Measurements from ENCODE around the gene CBY2.
"Not testable (repeated sequence)": the region's sequence is repeated elsewhere in the genome, so short reads cannot be mapped to it uniquely, and the experiment has no call there.

Gene CBY2

DNA sequence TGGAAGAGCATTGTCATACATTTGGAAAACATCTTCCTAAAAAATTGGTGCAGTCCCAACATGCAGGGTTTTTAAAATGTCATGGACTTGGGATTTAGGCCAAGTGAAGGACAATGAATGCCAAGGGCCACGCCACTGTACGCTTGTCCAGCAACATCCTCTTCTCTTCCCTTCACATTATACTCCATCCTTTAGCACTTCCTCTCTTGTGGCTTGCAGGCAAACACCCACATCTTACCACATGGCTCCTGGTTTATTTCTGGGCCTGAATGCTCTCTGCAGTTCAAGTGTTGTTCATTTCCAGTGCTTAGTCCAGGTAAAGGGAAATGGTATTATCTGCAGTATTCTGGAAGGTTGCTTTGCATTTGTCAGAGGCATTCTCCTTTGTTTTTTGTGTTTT lies 45.0 kb downstream of the CBY2 start:
- no peak for ATAC-seq
- H3K36me3 Mint-ChIP-seq (ENCODE audit: low read depth): no peaks in the 10 kb centered on the region

DNA sequence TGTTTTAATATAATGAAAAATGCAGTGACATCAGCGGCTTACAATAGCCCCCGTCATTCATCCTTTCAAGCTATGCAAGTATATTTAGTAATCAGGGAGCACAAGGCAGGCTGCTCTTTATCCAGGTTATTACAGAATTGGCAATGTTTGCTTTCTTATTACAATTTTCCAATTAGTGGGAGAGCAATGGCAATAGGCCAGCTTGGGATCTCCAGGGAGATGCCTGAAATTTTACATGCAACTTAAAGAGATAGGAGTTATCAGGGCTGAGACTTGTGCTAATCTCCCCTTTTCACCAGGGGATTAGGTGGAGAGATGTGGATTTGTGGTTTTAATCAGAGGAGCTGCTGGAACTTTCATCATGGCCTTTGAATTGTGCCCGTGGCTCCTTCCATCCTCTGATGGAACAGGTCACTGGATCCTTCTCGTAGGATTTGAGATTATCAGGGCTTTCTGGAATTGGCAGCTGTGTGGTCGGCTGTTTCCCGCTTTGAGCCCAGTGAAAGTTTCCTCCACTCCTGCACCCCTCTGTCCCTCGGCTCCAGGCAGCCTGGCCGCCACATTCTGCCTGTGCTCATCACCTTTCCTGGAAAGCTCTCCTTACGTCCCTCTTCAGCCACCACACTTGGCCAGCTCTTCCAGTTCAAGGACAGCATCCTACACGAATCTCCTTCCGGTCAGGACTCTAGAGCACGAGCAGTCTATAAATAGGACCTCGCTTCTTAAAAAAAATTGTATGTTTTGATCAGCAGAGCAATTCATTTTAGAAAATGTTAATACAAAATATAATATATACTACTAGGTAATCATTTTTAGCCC lies 47.0 kb downstream of the CBY2 start:
- H3K27ac Mint-ChIP-seq: no peak overlapping the region
- no peak overlapping the region for H3K4me3 Mint-ChIP-seq
- ATAC-seq (no peak), DNase-seq (no peak)
- no peaks in the 10 kb centered on the region for H3K9me3 Mint-ChIP-seq
- H3K36me3 Mint-ChIP-seq (ENCODE audit: low read depth): no peaks in the 10 kb centered on the region
- no peaks in the 10 kb centered on the region for H3K4me1 Mint-ChIP-seq
- no peaks in the 10 kb centered on the region for H3K27me3 Mint-ChIP-seq

More for the DNA sequence above, 45.0 kb downstream of the CBY2 start:
- Mint-ChIP-seq H3K27me3 (no peaks in the 10 kb centered on the region), H3K4me1 (no peaks in the 10 kb centered on the region), H3K4me3 (no peak overlapping the region), H3K9me3 (no peaks in the 10 kb centered on the region), H3K27ac (no peak overlapping the region)
- DNase-seq: no peak

DNA sequence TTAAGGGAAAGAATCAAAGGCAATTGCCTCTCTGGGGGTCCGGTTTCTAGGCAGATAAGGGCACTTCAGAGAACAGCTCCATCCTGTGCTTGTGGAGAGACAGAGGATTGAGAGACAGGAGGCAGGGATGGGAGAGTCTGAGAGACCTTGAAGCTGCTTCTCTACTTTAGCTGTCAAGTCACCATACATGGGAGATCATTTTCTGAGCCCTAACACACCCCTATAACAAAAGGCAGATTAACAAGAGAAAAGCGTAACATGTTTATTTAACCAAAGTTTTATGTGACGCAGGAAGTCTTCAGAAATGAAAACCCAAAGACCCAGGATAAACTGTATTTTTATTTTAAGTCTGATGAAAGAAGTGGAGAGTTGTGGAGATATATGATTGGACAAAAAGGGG lies 48.4 kb downstream of the CBY2 start:
- Mint-ChIP-seq H3K27ac (no peak overlapping the region), H3K4me1 (no peaks in the 10 kb centered on the region), H3K4me3 (no peak overlapping the region), H3K27me3 (no peaks in the 10 kb centered on the region), H3K36me3 (ENCODE audit: low read depth) (no peaks in the 10 kb centered on the region), H3K9me3 (no peaks in the 10 kb centered on the region)
- ATAC-seq (no peak), DNase-seq (no peak)

DNA sequence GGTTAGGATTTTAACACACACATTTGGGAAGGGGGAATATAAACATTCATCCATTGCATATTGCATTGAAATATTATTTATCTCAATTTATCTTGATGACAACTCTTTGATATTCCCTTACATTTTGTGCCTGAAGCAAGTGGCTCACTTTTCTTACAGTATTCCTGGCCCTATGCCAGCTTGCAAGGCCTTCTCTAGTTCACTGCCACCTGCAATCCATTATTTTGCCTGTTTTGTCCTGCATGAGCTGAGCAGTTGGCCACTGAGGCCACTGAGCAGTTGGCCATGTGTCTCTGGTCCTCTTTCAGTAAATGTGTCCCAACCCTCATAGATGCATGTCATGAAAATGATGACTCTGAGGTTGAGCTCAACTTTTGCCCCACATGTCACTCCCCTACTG lies 49.8 kb downstream of the CBY2 start:
- H3K4me3 Mint-ChIP-seq: no peak overlapping the region

DNA sequence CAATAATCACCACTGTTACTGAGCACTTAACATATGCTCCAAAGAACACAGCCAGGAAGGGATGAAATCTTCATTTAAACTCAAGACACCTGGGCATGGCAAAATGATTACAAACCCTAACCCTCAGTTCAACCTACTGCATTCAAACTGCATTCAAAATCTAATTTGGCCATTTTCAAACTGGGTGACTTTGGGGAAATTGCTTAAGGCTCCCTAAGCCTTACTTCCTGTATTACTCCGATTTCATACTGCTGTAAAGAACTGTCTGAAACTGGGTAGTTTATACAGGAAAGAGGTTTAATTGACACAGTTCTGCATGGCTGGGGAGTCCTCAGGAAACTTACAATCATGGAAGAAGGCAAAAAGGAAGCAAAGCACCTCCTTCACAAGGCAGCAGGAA lies 50.4 kb downstream of the CBY2 start:
- no peaks in the 10 kb centered on the region for H3K4me1 Mint-ChIP-seq
- H3K27me3 Mint-ChIP-seq: no peaks in the 10 kb centered on the region
- DNase-seq: no peak
- peaks cover 1% of the 10 kb centered on the region for H3K9me3 Mint-ChIP-seq
- no peak for ATAC-seq
- H3K27ac Mint-ChIP-seq: no peak overlapping the region
- H3K36me3 Mint-ChIP-seq (ENCODE audit: low read depth): no peaks in the 10 kb centered on the region
- H3K4me3 Mint-ChIP-seq: no peak overlapping the region

More for the DNA sequence above, 49.8 kb downstream of the CBY2 start:
- Mint-ChIP-seq H3K27ac (no peak overlapping the region), H3K4me1 (no peaks in the 10 kb centered on the region), H3K9me3 (no peaks in the 10 kb centered on the region), H3K36me3 (ENCODE audit: low read depth) (no peaks in the 10 kb centered on the region), H3K27me3 (no peaks in the 10 kb centered on the region)
- ATAC-seq (no peak), DNase-seq (no peak)

DNA sequence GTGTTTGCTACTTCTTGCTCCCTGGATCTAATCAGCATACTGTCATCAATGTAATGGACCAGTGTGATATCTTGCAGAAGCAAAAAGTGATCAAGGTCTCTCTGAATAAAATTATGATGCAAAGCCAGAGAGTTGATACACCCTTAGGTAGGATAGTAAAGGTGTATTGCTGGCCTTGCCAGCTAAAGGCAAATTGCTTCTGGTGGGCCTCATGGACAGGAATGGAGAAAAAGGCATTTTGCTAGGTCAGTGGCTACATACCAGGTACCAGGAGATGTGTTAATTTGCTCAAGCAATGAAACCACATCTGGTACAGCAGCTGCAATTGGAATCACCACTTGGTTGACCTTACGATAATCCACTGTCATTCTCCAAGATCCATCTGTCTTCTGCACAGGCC lies 54.4 kb downstream of the CBY2 start:
- H3K4me3 Mint-ChIP-seq; H3K4me1 Mint-ChIP-seq; H3K27ac Mint-ChIP-seq; H3K27me3 Mint-ChIP-seq; H3K9me3 Mint-ChIP-seq; H3K36me3 Mint-ChIP-seq (ENCODE audit: low read depth); ATAC-seq; DNase-seq: not testable (repeated sequence)

DNA sequence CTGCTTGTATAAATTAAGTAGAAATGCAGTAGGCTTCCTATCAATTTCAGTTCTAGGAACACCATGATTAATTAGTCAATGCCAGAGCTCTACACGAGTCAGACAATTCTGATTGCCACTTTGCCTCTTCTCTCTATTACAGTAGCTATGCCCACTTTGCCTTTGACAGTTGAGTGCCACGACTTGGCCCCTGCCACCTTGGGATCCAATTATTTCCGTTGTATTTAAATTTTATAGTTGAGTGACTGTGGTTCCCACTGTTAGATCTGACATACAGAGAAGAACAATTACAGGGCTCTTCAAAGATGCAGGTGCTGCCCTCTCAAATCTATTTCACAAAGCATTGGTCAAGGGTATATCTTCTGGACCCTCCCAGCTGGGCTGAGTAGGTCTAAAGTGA lies 55.5 kb downstream of the CBY2 start:
- not testable (repeated sequence) for DNase-seq; H3K9me3 Mint-ChIP-seq; H3K4me3 Mint-ChIP-seq; H3K36me3 Mint-ChIP-seq (ENCODE audit: low read depth); H3K4me1 Mint-ChIP-seq; H3K27me3 Mint-ChIP-seq; ATAC-seq; H3K27ac Mint-ChIP-seq

DNA sequence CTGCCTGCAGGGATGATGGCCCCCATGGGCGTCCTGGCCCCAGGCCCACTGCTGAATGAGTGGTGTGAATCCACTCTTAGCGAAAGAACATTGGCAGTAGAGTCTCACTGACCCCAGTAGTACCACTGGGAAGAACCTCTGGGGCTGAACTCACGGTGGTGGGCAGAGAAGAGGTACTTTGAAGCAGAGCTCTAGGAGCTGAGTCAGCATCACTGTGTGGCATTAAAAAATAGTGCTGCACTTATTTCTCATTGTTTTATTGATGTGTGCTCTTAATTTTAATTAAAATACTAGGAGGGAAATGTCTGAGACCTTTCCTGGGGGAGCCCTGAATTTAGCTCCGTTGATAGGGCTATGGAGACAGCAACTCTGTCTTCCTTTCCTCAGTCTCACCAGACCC lies 61.3 kb downstream of the CBY2 start:
- DNase-seq: no peak
- peaks cover under 1% of the 10 kb centered on the region for H3K4me1 Mint-ChIP-seq

More for the DNA sequence above, 61.3 kb downstream of the CBY2 start:
- Mint-ChIP-seq H3K27ac (no peak overlapping the region), H3K27me3 (peaks cover 5% of the 10 kb centered on the region), H3K36me3 (ENCODE audit: low read depth) (no peaks in the 10 kb centered on the region), H3K4me3 (no peak overlapping the region), H3K9me3 (no peaks in the 10 kb centered on the region)
- no peak for ATAC-seq

All from activated naive CD8-positive, alpha-beta T cell treated with anti-CD3 and anti-CD28 coated beads, Interleukin-2, amount 50 U/mL, for 24 hours (primary cell).